ENCODE data around the gene ATP2C2.

GRCh38 chr16:84356176-84356575, 12.2 kb upstream of the ATP2C2 start:
- TF ChIP-seq, protein P1, sequence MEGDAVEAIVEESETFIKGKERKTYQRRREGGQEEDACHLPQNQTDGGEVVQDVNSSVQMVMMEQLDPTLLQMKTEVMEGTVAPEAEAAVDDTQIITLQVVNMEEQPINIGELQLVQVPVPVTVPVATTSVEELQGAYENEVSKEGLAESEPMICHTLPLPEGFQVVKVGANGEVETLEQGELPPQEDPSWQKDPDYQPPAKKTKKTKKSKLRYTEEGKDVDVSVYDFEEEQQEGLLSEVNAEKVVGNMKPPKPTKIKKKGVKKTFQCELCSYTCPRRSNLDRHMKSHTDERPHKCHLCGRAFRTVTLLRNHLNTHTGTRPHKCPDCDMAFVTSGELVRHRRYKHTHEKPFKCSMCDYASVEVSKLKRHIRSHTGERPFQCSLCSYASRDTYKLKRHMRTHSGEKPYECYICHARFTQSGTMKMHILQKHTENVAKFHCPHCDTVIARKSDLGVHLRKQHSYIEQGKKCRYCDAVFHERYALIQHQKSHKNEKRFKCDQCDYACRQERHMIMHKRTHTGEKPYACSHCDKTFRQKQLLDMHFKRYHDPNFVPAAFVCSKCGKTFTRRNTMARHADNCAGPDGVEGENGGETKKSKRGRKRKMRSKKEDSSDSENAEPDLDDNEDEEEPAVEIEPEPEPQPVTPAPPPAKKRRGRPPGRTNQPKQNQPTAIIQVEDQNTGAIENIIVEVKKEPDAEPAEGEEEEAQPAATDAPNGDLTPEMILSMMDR (IDR thresholded peaks at IDR 0.05): no peak
- no peak for TF ChIP-seq EP300 (IDR thresholded peaks at IDR 0.05)
